H9 (cell line): ENCODE measurements around the gene RASGRF1. TPM values are rescaled to one million over a fixed set of nuclear protein-coding genes. Genes with fewer than 3 reads are reported as not detected.

Source experiments
- DNase-seq: peaks from one replicate; pipeline ENCODE4 v3.0.0-alpha.2; 2017
- H2AFZ ChIP-seq: one replicate; pipeline ENCODE4 v1.6.1; 2013; ENCODE audit warnings: mild to moderate bottlenecking, low read length, control low read depth, moderate library complexity
- H2AK5ac ChIP-seq: 2 replicates; pipeline ENCODE4 v1.6.1; 2013; ENCODE audit warnings: low read length, control low read depth, mixed read lengths; ENCODE audit not compliant: insufficient read length
- H2BK120ac ChIP-seq: one replicate; pipeline ENCODE4 v1.6.1; 2013; ENCODE audit warnings: low read depth, mild to moderate bottlenecking, low read length, control low read depth, inconsistent platforms; ENCODE audit not compliant: poor library complexity, severe bottlenecking
- H2BK12ac ChIP-seq: 2 replicates; pipeline ENCODE4 v1.6.1; 2013; ENCODE audit warnings: low read length, control low read depth, mixed read lengths, low read depth; ENCODE audit not compliant: insufficient read length
- H2BK15ac ChIP-seq: 2 replicates; pipeline ENCODE4 v1.6.1; 2013; ENCODE audit warnings: low read depth, low read length, control low read depth
- H2BK20ac ChIP-seq: one replicate; pipeline ENCODE4 v1.6.1; 2013; ENCODE audit warnings: low read depth, mild to moderate bottlenecking, low read length, control low read depth, inconsistent platforms; ENCODE audit not compliant: poor library complexity, severe bottlenecking
- H2BK5ac ChIP-seq: 2 replicates; pipeline ENCODE4 v1.6.1; 2013; ENCODE audit warnings: low read length, control low read depth, mixed read lengths; ENCODE audit not compliant: insufficient read length
- H3K14ac ChIP-seq: 2 replicates; pipeline ENCODE4 v1.6.1; 2013; ENCODE audit warnings: low read length, control low read depth; ENCODE audit not compliant: insufficient read depth
- H3K18ac ChIP-seq: 2 replicates; pipeline ENCODE4 v1.6.1; 2013; ENCODE audit warnings: low read depth, mild to moderate bottlenecking, mixed read lengths, low read length, control low read depth; ENCODE audit not compliant: insufficient read length
- H3K23ac ChIP-seq: 2 replicates; pipeline ENCODE4 v1.6.1; 2013; ENCODE audit warnings: low read length, control low read depth, mixed read lengths, low read depth; ENCODE audit not compliant: insufficient read length
- H3K23me2 ChIP-seq: 2 replicates; pipeline ENCODE4 v1.6.1; 2013; ENCODE audit warnings: low read depth, mild to moderate bottlenecking, mixed read lengths, low read length, control low read depth; ENCODE audit not compliant: insufficient read length, poor library complexity, severe bottlenecking
- H3K27ac ChIP-seq: 2 replicates; pipeline ENCODE4 v1.5.1; 2013; ENCODE audit warnings: low read length, control low read depth, mixed read lengths, low read depth; ENCODE audit not compliant: insufficient read length
- H3K27me3 ChIP-seq: 2 replicates; pipeline ENCODE4 v1.6.1; 2013; ENCODE audit warnings: low read length, control low read depth, inconsistent platforms; ENCODE audit not compliant: insufficient read depth
- H3K4ac ChIP-seq: 2 replicates; pipeline ENCODE4 v1.6.1; 2013; ENCODE audit warnings: low read depth, mild to moderate bottlenecking, control low read depth, inconsistent platforms, low read length, moderate library complexity
- H3K4me1 ChIP-seq: 2 replicates; pipeline ENCODE4 v1.6.1; 2013; ENCODE audit warnings: low read length, control low read depth, inconsistent platforms; ENCODE audit not compliant: insufficient read depth
- H3K4me2 ChIP-seq: 2 replicates; pipeline ENCODE4 v1.6.1; 2013; ENCODE audit warnings: low read length, control low read depth, mixed read lengths; ENCODE audit not compliant: insufficient read length, insufficient read depth
- H3K56ac ChIP-seq: 2 replicates; pipeline ENCODE4 v1.6.1; 2013; ENCODE audit warnings: low read depth, mild to moderate bottlenecking, mixed read lengths, low read length, control low read depth; ENCODE audit not compliant: insufficient read length
- H3K79me1 ChIP-seq: 2 replicates; pipeline ENCODE4 v1.6.1; 2013; ENCODE audit warnings: low read depth, mild to moderate bottlenecking, moderate library complexity, low read length, control low read depth, inconsistent platforms; ENCODE audit not compliant: insufficient read depth, poor library complexity, severe bottlenecking
- H3K79me2 ChIP-seq: 2 replicates; pipeline ENCODE4 v1.6.1; 2013; ENCODE audit warnings: low read length, control low read depth, inconsistent platforms; ENCODE audit not compliant: insufficient read depth
- H3K9ac ChIP-seq: 2 replicates; pipeline ENCODE4 v1.6.1; 2013; ENCODE audit warnings: low read length, control low read depth, mixed read lengths; ENCODE audit not compliant: insufficient read length; ENCODE audit errors: extremely low read depth
- H3K9me3 ChIP-seq: one replicate; pipeline ENCODE4 v1.6.1; 2013; ENCODE audit warnings: low read depth, low read length, inconsistent platforms; ENCODE audit not compliant: control insufficient read depth
- H3T11ph ChIP-seq: one replicate; pipeline ENCODE4 v1.6.1; 2013; ENCODE audit warnings: mild to moderate bottlenecking, low read length, control low read depth, inconsistent platforms
- H4K20me1 ChIP-seq: one replicate; pipeline ENCODE4 v1.6.1; 2013; ENCODE audit not compliant: control insufficient read depth, insufficient read length, insufficient read depth
- H4K5ac ChIP-seq: 2 replicates; pipeline ENCODE4 v1.6.1; 2013; ENCODE audit warnings: low read depth, mild to moderate bottlenecking, mixed read lengths, low read length, control low read depth; ENCODE audit not compliant: insufficient read length
- H4K8ac ChIP-seq: replicated peaks from 2 replicates; pipeline ENCODE4 v1.6.1; 2013; ENCODE audit warnings: low read length, control low read depth, mixed read lengths, low read depth; ENCODE audit not compliant: insufficient read length
- H4K91ac ChIP-seq: 2 replicates; pipeline ENCODE4 v1.6.1; 2013; ENCODE audit warnings: low read depth, mild to moderate bottlenecking, moderate library complexity, mixed read lengths, low read length, control low read depth; ENCODE audit not compliant: insufficient read length
- H3K27ac Mint-ChIP-seq, 3 experiments: 2 replicates in 2 of 3; 3 replicates in 1 of 3; pipeline ENCODE4 v1.8.0; 2020 to 2021; ENCODE audit warnings: mixed read lengths in 3 of 3, mild to moderate bottlenecking in 1 of 3, moderate library complexity in 1 of 3
- H3K27me3 Mint-ChIP-seq: 2 replicates; pipeline ENCODE4 v1.8.0; 2021; ENCODE audit warnings: low read depth, mild to moderate bottlenecking, moderate library complexity, mixed read lengths
- H3K36me3 Mint-ChIP-seq, 3 experiments: 2 replicates in 2 of 3; 3 replicates in 1 of 3; pipeline ENCODE4 v1.8.0; 2020 to 2021; ENCODE audit warnings: low read depth in 3 of 3, mixed read lengths in 3 of 3; ENCODE audit not compliant: insufficient read depth in 1 of 3
- H3K4me1 Mint-ChIP-seq, 2 experiments: 2 replicates each; pipeline ENCODE4 v1.8.0; 2020; ENCODE audit warnings: mixed read lengths in 2 of 2
- H3K4me3 Mint-ChIP-seq, 2 experiments: 2 replicates in 1 of 2; 3 replicates in 1 of 2; pipeline ENCODE4 v1.8.0; 2020 to 2021; ENCODE audit warnings: mild to moderate bottlenecking in 2 of 2, mixed read lengths in 2 of 2, moderate library complexity in 1 of 2
- H3K9me3 Mint-ChIP-seq, 2 experiments: 2 replicates in 1 of 2; 3 replicates in 1 of 2; pipeline ENCODE4 v1.8.0; 2020; ENCODE audit warnings: mild to moderate bottlenecking in 2 of 2, mixed read lengths in 2 of 2, moderate library complexity in 1 of 2
- CTCF ChIP-seq: fragments of 200-600 bp; sonication (generic); conservative IDR thresholded peaks from 3 replicates; pipeline ENCODE4 v1.8.0; 2021; ENCODE audit warnings: antibody characterized with exemption, mild to moderate bottlenecking
- WGBS: extraction: QIAGEN DNeasy Blood & Tissue Kit; methylation state at CpG from one replicate; pipeline ENCODE4 v1.1.7; 2013; ENCODE audit warnings: missing lambda C conversion rate, low lambda C conversion rate, mixed read lengths; ENCODE audit not compliant: insufficient read length; ENCODE audit errors: extremely low coverage; 5-methylcytosine and 5-hydroxymethylcytosine counted together
- total RNA-seq: library from RNA; stranded (reverse); gene quantifications from 2 replicates; pipeline ENCODE4 v1.2.1, GENCODE V29; 2021

The RASGRF1 gene
- total RNA-seq, 1 experiment from 2014 or later: 0.48 TPM

- H3K9ac ChIP-seq: no peak overlapping the region
These were observed 141.1 kb downstream of the RASGRF1 start for GRCh38 chr15:78949461-78949860.

More at GRCh38 chr15:78949461-78949860, 141.1 kb downstream of the RASGRF1 start:
- Histone ChIP-seq H3K56ac (no peak overlapping the region), H3T11ph (no peak overlapping the region), H3K18ac (no peak overlapping the region), H3K27ac (no peak overlapping the region), H3K4me1 (no peaks in the 10 kb centered on the region; the same call in 1 of the 2 replicates), H3K79me1 (no peaks in the 10 kb centered on the region), H2BK15ac (no peak overlapping the region), H4K5ac (no peak overlapping the region), H3K4me2 (no peak overlapping the region), H3K9me3 (no peaks in the 10 kb centered on the region), H4K8ac (no peak overlapping the region), H4K20me1 (no peaks in the 10 kb centered on the region), H4K91ac (no peak overlapping the region), H2BK5ac (no peak overlapping the region), H2AK5ac (no peak overlapping the region), H3K14ac (no peak overlapping the region), H3K23me2 (peaks cover 3% of the 10 kb centered on the region), H2AFZ (no peak overlapping the region), H2BK12ac (no peak overlapping the region), H2BK120ac (no peak overlapping the region), H3K23ac (no peak overlapping the region), H3K27me3 (no peaks in the 10 kb centered on the region; the same call in 1 of the 2 replicates), H3K79me2 (no peaks in the 10 kb centered on the region), H3K4ac (no peak overlapping the region), H2BK20ac (no peak overlapping the region)
- no peak for TF ChIP-seq CTCF
- DNase-seq: no peak
- Mint-ChIP-seq H3K4me3 (no peak overlapping the region), H3K36me3 (no peaks in the 10 kb centered on the region), H3K27ac (no peak overlapping the region), H3K4me1 (peaks cover 26 to 28% of the 10 kb centered on the region in 2 experiments), H3K9me3 (no peaks in the 10 kb centered on the region), H3K27me3 (peaks cover 28% of the 10 kb centered on the region)
- WGBS: no CpG with 5 or more reads among the region's 1 CpG
